IMR-90 (cell line): ENCODE results near the gene TLCD1. TPM values are rescaled to one million over a fixed set of nuclear protein-coding genes. Genes with fewer than 3 reads are reported as not detected.

Experiments used
- ATAC-seq: fragments of 200-7000 bp; cut with Tn5 transposase; 2 replicates; pipeline ENCODE4 v1.9.1; 2020; ENCODE audit warnings: low read depth, mild to moderate bottlenecking, moderate library complexity
- BruUV-seq: library from RNA; stranded (reverse); fragments of 400-500 nt; replicated peaks from 2 replicates; lab custom pipeline; 2021; lab: Mats Ljungman, UMichigan
- CTCF ChIA-PET: fragments of 300-600 bp; formaldehyde crosslinking; extraction: SDS; loops from one replicate; lab custom pipeline; 2021; ENCODE audit warnings: antibody characterized with exemption; lab: Yijun Ruan, JAX
- POLR2A ChIA-PET: fragments of 300-600 bp; sonication (Branson Sonifier 250); formaldehyde crosslinking; loops from one replicate; lab custom pipeline; 2022; ENCODE audit warnings: antibody characterized with exemption; ENCODE audit not compliant: unreplicated experiment; lab: Charles Lee
- DNase-seq: peaks from one replicate; pipeline ENCODE4 v3.0.0; 2013
- H2AFZ ChIP-seq: replicated peaks from 2 replicates; pipeline ENCODE3; 2013; ENCODE audit warnings: low read length, mild to moderate bottlenecking; ENCODE audit not compliant: poor library complexity
- H2AK5ac ChIP-seq: 2 replicates; pipeline ENCODE4 v1.6.1; 2013; ENCODE audit warnings: low read depth, low read length, inconsistent platforms
- H2AK9ac ChIP-seq: replicated peaks from 2 replicates; pipeline ENCODE3; 2013; ENCODE audit warnings: mild to moderate bottlenecking, low read depth, low read length, moderate library complexity; ENCODE audit not compliant: poor library complexity
- H2BK120ac ChIP-seq: 2 replicates; pipeline ENCODE4 v1.6.1; 2013; ENCODE audit warnings: low read depth, low read length, inconsistent platforms
- H2BK15ac ChIP-seq: 3 replicates; pipeline ENCODE4 v1.6.1; 2013; ENCODE audit warnings: low read depth, low read length, inconsistent platforms
- H2BK20ac ChIP-seq: 2 replicates; pipeline ENCODE4 v1.6.1; 2013; ENCODE audit warnings: low read depth, mild to moderate bottlenecking, inconsistent platforms, low read length, moderate library complexity
- H2BK5ac ChIP-seq: 2 replicates; pipeline ENCODE4 v1.6.1; 2013; ENCODE audit warnings: mild to moderate bottlenecking, low read depth, low read length, inconsistent platforms; ENCODE audit not compliant: poor library complexity, severe bottlenecking
- H3K14ac ChIP-seq: replicated peaks from 2 replicates; pipeline ENCODE4 v1.6.1; 2013; ENCODE audit warnings: low read depth, low read length, inconsistent platforms
- H3K18ac ChIP-seq: 2 replicates; pipeline ENCODE4 v1.6.1; 2013; ENCODE audit warnings: low read depth, low read length, control low read depth
- H3K23ac ChIP-seq: 2 replicates; pipeline ENCODE4 v1.6.1; 2013; ENCODE audit warnings: low read depth, low read length, inconsistent platforms
- H3K27ac ChIP-seq: 2 replicates; pipeline ENCODE4 v1.5.1; 2013; ENCODE audit warnings: mild to moderate bottlenecking, control low read depth, low read length; ENCODE audit not compliant: insufficient read depth
- H3K27me3 ChIP-seq: 2 replicates; pipeline ENCODE4 v1.6.1; 2013; ENCODE audit warnings: low read length; ENCODE audit not compliant: control insufficient read depth, insufficient read depth
- H3K36me3 ChIP-seq: 2 replicates; pipeline ENCODE4 v1.6.1; 2013; ENCODE audit warnings: low read length, mixed read lengths; ENCODE audit not compliant: control insufficient read depth, insufficient read depth
- H3K4ac ChIP-seq: 2 replicates; pipeline ENCODE4 v1.6.1; 2013; ENCODE audit warnings: low read depth, low read length, inconsistent platforms
- H3K4me1 ChIP-seq: 2 replicates; pipeline ENCODE4 v1.6.1; 2013; ENCODE audit warnings: low read length, mixed read lengths; ENCODE audit not compliant: control insufficient read depth, insufficient read depth
- H3K4me2 ChIP-seq: 2 replicates; pipeline ENCODE4 v1.6.1; 2013; ENCODE audit warnings: low read depth, mild to moderate bottlenecking, control low read depth, low read length, moderate library complexity
- H3K4me3 ChIP-seq: 2 replicates; pipeline ENCODE4 v1.5.1; 2013; ENCODE audit warnings: low read depth, mild to moderate bottlenecking, control low read depth, low read length, moderate library complexity; ENCODE audit not compliant: insufficient read depth
- H3K56ac ChIP-seq: 2 replicates; pipeline ENCODE4 v1.6.1; 2013; ENCODE audit warnings: low read length, inconsistent platforms; ENCODE audit not compliant: insufficient read depth; ENCODE audit errors: extremely low read depth
- H3K79me1 ChIP-seq, 2 experiments: 2 replicates each; pipeline ENCODE4 v1.6.1; 2013; ENCODE audit warnings: low read length in 2 of 2, inconsistent platforms in 1 of 2, low read depth in 1 of 2
- H3K9ac ChIP-seq: 2 replicates; pipeline ENCODE4 v1.6.1; 2013; ENCODE audit warnings: low read depth, low read length, control low read depth
- H3K9me1 ChIP-seq: 2 replicates; pipeline ENCODE4 v1.6.1; 2013; ENCODE audit warnings: low read length, inconsistent platforms; ENCODE audit not compliant: insufficient read depth
- H3K9me3 ChIP-seq: 2 replicates; pipeline ENCODE4 v1.6.1; 2013; ENCODE audit warnings: low read length; ENCODE audit not compliant: control insufficient read depth, insufficient read depth
- H4K20me1 ChIP-seq: 2 replicates; pipeline ENCODE4 v1.6.1; 2013; ENCODE audit warnings: low read length, inconsistent platforms; ENCODE audit not compliant: insufficient read depth
- H4K5ac ChIP-seq: 2 replicates; pipeline ENCODE4 v1.6.1; 2013; ENCODE audit warnings: mild to moderate bottlenecking, low read depth, low read length, control low read depth
- H4K8ac ChIP-seq, 2 experiments: 2 replicates each; pipeline ENCODE4 v1.6.1; 2013; ENCODE audit warnings: low read depth in 2 of 2, low read length in 2 of 2, control low read depth in 1 of 2, inconsistent platforms in 1 of 2
- H4K91ac ChIP-seq: 2 replicates; pipeline ENCODE4 v1.6.1; 2013; ENCODE audit warnings: low read depth, low read length, inconsistent platforms; ENCODE audit not compliant: insufficient read depth
- FOS ChIP-seq: fragments of 150-350 bp; IDR thresholded peaks from 2 replicates; pipeline ENCODE4 v1.6.1; 2016; ENCODE audit warnings: low read depth, low read length
- MAFK ChIP-seq: IDR thresholded peaks from 2 replicates; pipeline ENCODE4 v1.6.1; 2012; ENCODE audit warnings: low read depth, low read length, improper control_type of control experiment
- MAZ ChIP-seq: IDR thresholded peaks from 2 replicates; pipeline ENCODE4 v1.6.1; 2012; ENCODE audit warnings: low read depth, mild to moderate bottlenecking, low read length, improper control_type of control experiment, moderate library complexity, borderline replicate concordance
- NFE2L2 ChIP-seq: fragments of 150-350 bp; IDR thresholded peaks from 2 replicates; pipeline ENCODE4 v1.6.1; 2016; ENCODE audit warnings: low read depth, mild to moderate bottlenecking, low read length
- POLR2A ChIP-seq: IDR thresholded peaks from 2 replicates; pipeline ENCODE4 v1.6.1; 2012; ENCODE audit warnings: mild to moderate bottlenecking, low read depth, low read length
- RAD21 ChIP-seq: IDR thresholded peaks from 2 replicates; pipeline ENCODE4 v1.6.1; 2012; ENCODE audit warnings: low read length, improper control_type of control experiment
- RCOR1 ChIP-seq: IDR thresholded peaks from 2 replicates; pipeline ENCODE4 v1.6.1; 2012; ENCODE audit warnings: mild to moderate bottlenecking, low read length, improper control_type of control experiment; ENCODE audit not compliant: insufficient replicate concordance
- RFX5 ChIP-seq: IDR thresholded peaks from 2 replicates; pipeline ENCODE4 v1.8.0; 2012; ENCODE audit warnings: low read depth, mild to moderate bottlenecking, low read length, moderate library complexity
- WGBS, 2 experiments: methylation state at CpG; one replicate each; pipeline versions ENCODE4 v1.1.5 to v1.1.7; 2013; ENCODE audit warnings: missing lambda C conversion rate in 2 of 2; ENCODE audit not compliant: insufficient read length in 1 of 2; ENCODE audit errors: extremely low coverage in 2 of 2; 5-methylcytosine and 5-hydroxymethylcytosine counted together
- dilution Hi-C: fragments of 300-500 bp; cut with HindIII; formaldehyde crosslinking; loops from one replicate; pipeline ENCODE4 v1.14.3; 2018; ENCODE audit warnings: low sequenced_read_pairs; ENCODE audit not compliant: unreplicated experiment
- in situ Hi-C: fragments of 300-500 bp; cut with MboI; formaldehyde crosslinking; loops from 3 replicates; pipeline ENCODE4 v1.14.3; 2019; ENCODE audit warnings: low sequenced_read_pairs, inconsistent platforms, mixed read lengths
- intact Hi-C: fragments of 100-400 bp; cut with micrococcal nuclease; formaldehyde crosslinking; loops from 2 replicates; pipeline ENCODE4 v1.10.0; 2022
- polyA plus RNA-seq, 3 experiments: library from polyadenylated mRNA; depleted of rRNA; stranded (reverse); fragments of >200 nt; gene quantifications; 2 replicates each; pipeline ENCODE4 v1.2.3, GENCODE V29; 2012; ENCODE audit warnings: low replicate concordance in 1 of 3
- total RNA-seq: library from RNA; depleted of rRNA; stranded (reverse); fragments of >200 nt; gene quantifications from 2 replicates; pipeline ENCODE4 v1.2.3, GENCODE V29; 2012
- TF ChIP-seq, protein P1 (sequence below): fragments of 150-350 bp; IDR thresholded peaks from 2 replicates; pipeline ENCODE4 v1.6.1; 2017; ENCODE audit warnings: mild to moderate bottlenecking, antibody characterized with exemption, low read length, low read depth
- TF ChIP-seq, protein P2 (sequence below): fragments of 150-350 bp; IDR thresholded peaks from 2 replicates; pipeline ENCODE4 v1.6.1; 2016; ENCODE audit warnings: low read depth, mild to moderate bottlenecking, low read length, moderate library complexity, borderline replicate concordance

Gene TLCD1
- total and polyA plus RNA-seq, 2 of the 4 experiments (the other 2 are of a cell fraction): 3.6 to 9.3 TPM

DNA sequence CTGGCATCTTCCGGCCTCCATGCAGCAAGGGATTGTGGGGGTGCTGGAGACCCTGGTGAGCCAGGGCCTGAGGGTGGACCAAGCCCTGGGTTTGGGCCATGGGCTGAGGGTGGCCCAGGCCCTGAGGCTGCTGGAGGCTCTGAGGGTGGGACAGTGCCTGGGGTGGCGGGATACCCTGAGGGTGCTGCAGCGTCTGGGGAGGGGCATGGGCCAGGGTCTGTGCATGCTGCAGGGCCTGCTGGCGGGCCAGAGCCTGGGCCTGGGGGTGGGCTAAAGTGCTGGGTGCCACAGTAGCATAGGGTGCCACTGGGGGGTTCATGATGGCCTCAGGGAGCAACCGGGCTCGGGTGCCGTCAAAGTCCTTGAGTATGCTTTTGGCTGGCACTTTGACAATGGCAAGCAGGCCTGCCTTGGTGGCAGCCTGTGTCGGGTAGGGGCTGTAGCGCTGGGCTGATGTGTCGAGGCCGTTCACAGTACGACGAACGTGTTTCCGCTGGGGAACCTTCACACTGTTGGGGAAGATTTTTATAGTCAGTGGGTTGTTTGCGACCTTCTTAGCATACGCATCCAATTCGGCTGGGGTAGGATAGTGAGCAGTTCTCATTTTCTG lies 33.3 kb upstream of the TLCD1 start:
- H3K9me1 ChIP-seq: no peaks in the 10 kb centered on the region
- no peak overlapping the region for H2BK20ac ChIP-seq
- no peak overlapping the region for H3K4me3 ChIP-seq
- H4K20me1 ChIP-seq: peaks cover 37% of the 10 kb centered on the region; the same call in 1 of the 2 replicates
- no peak overlapping the region for H2BK15ac ChIP-seq
- H3K36me3 ChIP-seq: peaks cover 30% of the 10 kb centered on the region
- H3K4me2 ChIP-seq: no peak overlapping the region
- H3K9me3 ChIP-seq: no peaks in the 10 kb centered on the region
- H3K4ac ChIP-seq: no peak overlapping the region
- in situ Hi-C loops (no loop called here), dilution Hi-C loops (no loop called here), intact Hi-C loops (no loop called here)
- DNase-seq (no peak), ATAC-seq (no peak)
- H2BK5ac ChIP-seq: no peak overlapping the region
- no peak overlapping the region for H2AK5ac ChIP-seq
- WGBS, 2 experiments: 97% methylated on average over 7 of the region's 18 CpGs; no CpG with 5 or more reads in 1 of the 2 experiments
- H3K18ac ChIP-seq: no peak overlapping the region
- peaks cover 7% of the 10 kb centered on the region for H3K4me1 ChIP-seq
- peaks cover 10 to 65% of the 10 kb centered on the region in 2 experiments for H3K79me1 ChIP-seq
- H3K23ac ChIP-seq: no peak overlapping the region
- no peak overlapping the region for H3K9ac ChIP-seq
- no peak overlapping the region for H4K5ac ChIP-seq
- ChIA-PET CTCF (no interaction called here), POLR2A (no interaction called here)
- no peak overlapping the region for H3K27ac ChIP-seq
- no peak overlapping the region for H4K91ac ChIP-seq
- H3K56ac ChIP-seq: no peak overlapping the region
- no peak overlapping the region for H2AFZ ChIP-seq
- no peak overlapping the region for H3K14ac ChIP-seq
- no peak overlapping the region for H2BK120ac ChIP-seq
- BruUV-seq: no TSS peak
- H3K27me3 ChIP-seq: no peaks in the 10 kb centered on the region
- H4K8ac ChIP-seq: no peak overlapping the region
- TF ChIP-seq, protein P1, sequence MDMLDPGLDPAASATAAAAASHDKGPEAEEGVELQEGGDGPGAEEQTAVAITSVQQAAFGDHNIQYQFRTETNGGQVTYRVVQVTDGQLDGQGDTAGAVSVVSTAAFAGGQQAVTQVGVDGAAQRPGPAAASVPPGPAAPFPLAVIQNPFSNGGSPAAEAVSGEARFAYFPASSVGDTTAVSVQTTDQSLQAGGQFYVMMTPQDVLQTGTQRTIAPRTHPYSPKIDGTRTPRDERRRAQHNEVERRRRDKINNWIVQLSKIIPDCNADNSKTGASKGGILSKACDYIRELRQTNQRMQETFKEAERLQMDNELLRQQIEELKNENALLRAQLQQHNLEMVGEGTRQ: no peak
- TF ChIP-seq, protein P2, sequence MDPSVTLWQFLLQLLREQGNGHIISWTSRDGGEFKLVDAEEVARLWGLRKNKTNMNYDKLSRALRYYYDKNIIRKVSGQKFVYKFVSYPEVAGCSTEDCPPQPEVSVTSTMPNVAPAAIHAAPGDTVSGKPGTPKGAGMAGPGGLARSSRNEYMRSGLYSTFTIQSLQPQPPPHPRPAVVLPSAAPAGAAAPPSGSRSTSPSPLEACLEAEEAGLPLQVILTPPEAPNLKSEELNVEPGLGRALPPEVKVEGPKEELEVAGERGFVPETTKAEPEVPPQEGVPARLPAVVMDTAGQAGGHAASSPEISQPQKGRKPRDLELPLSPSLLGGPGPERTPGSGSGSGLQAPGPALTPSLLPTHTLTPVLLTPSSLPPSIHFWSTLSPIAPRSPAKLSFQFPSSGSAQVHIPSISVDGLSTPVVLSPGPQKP: no peak
- TF ChIP-seq RFX5 (no peak), MAZ (no peak), FOS (no peak), RAD21 (no peak), POLR2A (no peak), NFE2L2 (no peak), MAFK (no peak), RCOR1 (no peak)
- no peak overlapping the region for H2AK9ac ChIP-seq
